HepG2 (cell line): ENCODE results near the gene BAIAP2L2. TPM values are rescaled to one million over a fixed set of nuclear protein-coding genes. Genes with fewer than 3 reads are reported as not detected.

ENCODE experiments used
- ATAC-seq: fragments of 200-7000 bp; cut with Tn5 transposase; 3 replicates; pipeline ENCODE4 v1.9.1; 2020; ENCODE audit warnings: mild to moderate bottlenecking, moderate library complexity
- BruUV-seq: library from RNA; stranded (reverse); fragments of 400-500 nt; replicated peaks from 2 replicates; lab custom pipeline; 2021; lab: Mats Ljungman, UMichigan
- CTCF ChIA-PET: fragments of 300-600 bp; formaldehyde crosslinking; extraction: SDS; loops from one replicate; lab custom pipeline; 2021; ENCODE audit warnings: low total read pairs, inconsistent platforms, low intra/inter-chr PET ratio; lab: Yijun Ruan, JAX
- POLR2A ChIA-PET: fragments of 350-600 bp; sonication (Branson Sonifier 250); formaldehyde crosslinking; loops from one replicate; lab custom pipeline; 2020; ENCODE audit warnings: antibody characterized with exemption, inconsistent platforms; lab: Yijun Ruan, JAX
- DNase-seq: peaks from one replicate; pipeline ENCODE4 v3.0.0-alpha.2; 2015; ENCODE audit warnings: low spot score
- FAIRE-seq: peaks from 3 replicates; lab custom pipeline; 2011; peaks lifted over from hg19 to GRCh38; lab: Jason Lieb, UNC
- H2AFZ ChIP-seq: one replicate; pipeline ENCODE4 v1.6.1; 2011; ENCODE audit warnings: low read length, inconsistent platforms
- H3K27ac ChIP-seq: fragments of 300-600 bp; 3 replicates; pipeline ENCODE4 v1.8.0; 2011; ENCODE audit warnings: mixed run types, mild to moderate bottlenecking, mixed read lengths, low read length, inconsistent platforms; ENCODE audit not compliant: insufficient read depth; ENCODE audit errors: extremely low read length
- H3K27me3 ChIP-seq, 2 experiments: fragments of 200-600 bp in 1 of 2; 2 replicates in 1 of 2; 3 replicates in 1 of 2; pipeline versions ENCODE4 v1.6.0 to v1.8.0; 2011; ENCODE audit warnings: low read length in 2 of 2, mild to moderate bottlenecking in 2 of 2, moderate library complexity in 2 of 2, inconsistent platforms in 1 of 2; ENCODE audit not compliant: insufficient read depth in 2 of 2, control insufficient read depth in 1 of 2
- H3K36me3 ChIP-seq, 2 experiments: fragments of 200-600 bp in 1 of 2; replicated peaks in 1 of 2; 2 replicates in 1 of 2; 3 replicates in 1 of 2; pipeline versions ENCODE4 v1.5.1 to v1.8.0; 2011; ENCODE audit warnings: low read length in 2 of 2, inconsistent platforms in 1 of 2; ENCODE audit not compliant: insufficient read depth in 2 of 2, control insufficient read depth in 1 of 2
- H3K4me1 ChIP-seq: 2 replicates; pipeline ENCODE4 v1.5.1; 2012; ENCODE audit warnings: low read length, inconsistent platforms; ENCODE audit not compliant: insufficient read depth
- H3K4me2 ChIP-seq: 2 replicates; pipeline ENCODE4 v1.6.0; 2011; ENCODE audit warnings: low read depth, low read length, inconsistent platforms
- H3K4me3 ChIP-seq, 3 experiments: fragments of 200-600 bp in 1 of 3; sonication (generic), shearing (Covaris generic) in 1 of 3; replicated peaks in 1 of 3; 2 replicates each; pipeline ENCODE4 v1.5.1; 2011 to 2016; ENCODE audit warnings: low read length in 3 of 3, inconsistent platforms in 2 of 3, low read depth in 2 of 3, mild to moderate bottlenecking in 2 of 3, control low read depth in 1 of 3, mixed read lengths in 1 of 3; ENCODE audit not compliant: insufficient read depth in 1 of 3
- H3K79me2 ChIP-seq: one replicate; pipeline ENCODE4 v1.6.1; 2011; ENCODE audit warnings: low read length, inconsistent platforms; ENCODE audit not compliant: insufficient read depth
- H3K9ac ChIP-seq: 2 replicates; pipeline ENCODE4 v1.6.0; 2011; ENCODE audit warnings: mild to moderate bottlenecking, low read depth, low read length, inconsistent platforms; ENCODE audit not compliant: insufficient read depth
- H3K9me3 ChIP-seq: 2 replicates; pipeline ENCODE4 v1.5.1; 2012; ENCODE audit warnings: mild to moderate bottlenecking, low read length
- H4K20me1 ChIP-seq: 2 replicates; pipeline ENCODE4 v1.6.0; 2011; ENCODE audit warnings: inconsistent platforms, mild to moderate bottlenecking, low read length, moderate library complexity; ENCODE audit not compliant: insufficient read depth
- ATF2 ChIP-seq: sonication (generic); formaldehyde crosslinking; IDR thresholded peaks from 2 replicates; pipeline ENCODE4 v1.4.0; 2020; ENCODE audit warnings: missing genetic modification reagents
- BATF2 ChIP-seq: sonication (generic); formaldehyde crosslinking; IDR thresholded peaks from 2 replicates; pipeline ENCODE4 v1.8.0; 2022; ENCODE audit warnings: mild to moderate bottlenecking, missing genetic modification reagents, moderate library complexity
- CC2D1A ChIP-seq: sonication (generic); formaldehyde crosslinking; IDR thresholded peaks from 2 replicates; pipeline ENCODE4 v1.8.1; 2023; ENCODE audit warnings: mild to moderate bottlenecking, missing genetic modification reagents
- DRAP1 ChIP-seq: IDR thresholded peaks from 2 replicates; pipeline ENCODE4 v1.6.1; 2016; ENCODE audit warnings: missing genetic modification reagents, missing compliant biosample characterization
- DZIP1 ChIP-seq: sonication (generic); formaldehyde crosslinking; IDR thresholded peaks from 2 replicates; pipeline ENCODE4 v1.5.0; 2020; ENCODE audit warnings: mild to moderate bottlenecking, missing genetic modification reagents
- GFI1 ChIP-seq: sonication (generic); formaldehyde crosslinking; IDR thresholded peaks from 2 replicates; pipeline ENCODE4 v1.5.0; 2020; ENCODE audit warnings: missing genetic modification reagents, mild to moderate bottlenecking, borderline replicate concordance
- GPBP1L1 ChIP-seq: sonication (generic); formaldehyde crosslinking; IDR thresholded peaks from 2 replicates; pipeline ENCODE4 v1.5.0; 2020; ENCODE audit warnings: mild to moderate bottlenecking, missing genetic modification reagents
- GTF3A ChIP-seq: sonication (generic); formaldehyde crosslinking; conservative IDR thresholded peaks from 2 replicates; pipeline ENCODE4 v1.4.0; 2020; ENCODE audit warnings: mild to moderate bottlenecking, missing genetic modification reagents
- MATR3 ChIP-seq: sonication (generic); formaldehyde crosslinking; IDR thresholded peaks from 2 replicates; pipeline ENCODE4 v1.4.0; 2020; ENCODE audit warnings: missing genetic modification reagents
- STAT5B ChIP-seq: sonication (generic); formaldehyde crosslinking; IDR thresholded peaks from 2 replicates; pipeline ENCODE4 v1.4.0; 2020; ENCODE audit warnings: missing genetic modification reagents
- ZNF431 ChIP-seq: sonication (generic); formaldehyde crosslinking; IDR thresholded peaks from 2 replicates; pipeline ENCODE4 v1.9.0; 2022; ENCODE audit warnings: missing genetic modification reagents, low read depth, mild to moderate bottlenecking, borderline replicate concordance
- ZNF512 ChIP-seq: sonication (generic); formaldehyde crosslinking; IDR thresholded peaks from 2 replicates; pipeline ENCODE4 v1.4.0; 2020; ENCODE audit warnings: mild to moderate bottlenecking, missing genetic modification reagents
- WGBS: methylation state at CpG from one replicate; pipeline ENCODE4 v1.1.6; 2017; ENCODE audit warnings: low lambda C conversion rate; 5-methylcytosine and 5-hydroxymethylcytosine counted together
- in situ Hi-C: cut with HindIII; loops from 2 replicates; pipeline ENCODE4 v1.10.0; 2017; ENCODE audit warnings: low pct_unique_long_range_greater_than_20kb; ENCODE audit not compliant: extremely low pct_ligation_motif_present
- intact Hi-C: fragments of 100-400 bp; cut with micrococcal nuclease; formaldehyde crosslinking; loops from one replicate; pipeline ENCODE4 v1.10.0; 2022; ENCODE audit not compliant: unreplicated experiment
- polyA plus RNA-seq, 8 experiments: library from polyadenylated mRNA; depleted of rRNA in 3 of 8; stranded (reverse) in 7 of 8; unstranded in 1 of 8; fragments of >200 nt; fragmentation: Illumina TruSeq in 4 of 8; extraction: Trizol in 4 of 8; gene quantifications; 2 replicates each; pipeline versions ENCODE4 v1.2.1 to v1.2.3, GENCODE V29; 2011 to 2016; ENCODE audit warnings: low read depth in 4 of 8, missing spikeins in 1 of 8, mixed read lengths in 1 of 8; ENCODE audit not compliant: insufficient read depth in 1 of 8
- total RNA-seq, 5 experiments: library from RNA; depleted of rRNA; stranded (reverse); fragments of >200 nt; fragmentation: Illumina TruSeq; extraction: Trizol; gene quantifications; 2 replicates each; pipeline ENCODE4 v1.2.3, GENCODE V29; 2016; ENCODE audit warnings: low read depth in 1 of 5

BAIAP2L2 gene
- total and polyA plus RNA-seq, 2 of the 13 experiments (the other 11 are each of a cell fraction or from before 2014, with no cell fraction given): 4.4 to 7.5 TPM

GRCh38 chr22:38086942-38087341 lies 23.5 kb downstream of the BAIAP2L2 start:
- 98% methylated on average over 12 of the region's 13 CpGs for WGBS
- H3K4me2 ChIP-seq: no peak overlapping the region
- no peak for TF ChIP-seq GPBP1L1
- no peak for TF ChIP-seq BATF2
- no peak for TF ChIP-seq DRAP1 (CRISPR knock-in tag)
- TF ChIP-seq DZIP1 (CRISPR knock-in tag): no peak
- no peak for TF ChIP-seq GFI1 (CRISPR knock-in tag)
- no peak for TF ChIP-seq ZNF431 (CRISPR knock-in tag)
- no peak for TF ChIP-seq ATF2 (CRISPR knock-in tag)
- no peak for TF ChIP-seq ZNF512 (CRISPR knock-in tag)
- no peak for TF ChIP-seq CC2D1A (CRISPR knock-in tag)
- TF ChIP-seq GTF3A (CRISPR knock-in tag): no peak
- TF ChIP-seq MATR3: no peak
- TF ChIP-seq STAT5B (CRISPR knock-in tag): no peak

More at GRCh38 chr22:38086942-38087341, 23.5 kb downstream of the BAIAP2L2 start:
- POLR2A ChIA-PET: no interaction called here
- in situ Hi-C loops (no loop called here), intact Hi-C loops (no loop called here)
- ATAC-seq (no peak), FAIRE-seq (no peak), DNase-seq (no peak)
- Histone ChIP-seq H3K27me3 (no peaks in the 10 kb centered on the region), H3K4me1 (no peaks in the 10 kb centered on the region), H2AFZ (no peak overlapping the region), H3K79me2 (no peaks in the 10 kb centered on the region), H4K20me1 (no peaks in the 10 kb centered on the region), H3K27ac (no peak overlapping the region), H3K9ac (no peak overlapping the region), H3K36me3 (peaks cover 9 to 16% of the 10 kb centered on the region in 2 experiments; a peak in 4 of 5 replicates), H3K4me3 (no peak overlapping the region), H3K9me3 (no peaks in the 10 kb centered on the region)
- CTCF ChIA-PET: no interaction called here
- no TSS peak for BruUV-seq
